ENCODE data around the gene SVEP1.
"Not testable (repeated sequence)": the region's sequence is repeated elsewhere in the genome, so short reads cannot be mapped to it uniquely, and the experiment has no call there.

Gene SVEP1

DNA sequence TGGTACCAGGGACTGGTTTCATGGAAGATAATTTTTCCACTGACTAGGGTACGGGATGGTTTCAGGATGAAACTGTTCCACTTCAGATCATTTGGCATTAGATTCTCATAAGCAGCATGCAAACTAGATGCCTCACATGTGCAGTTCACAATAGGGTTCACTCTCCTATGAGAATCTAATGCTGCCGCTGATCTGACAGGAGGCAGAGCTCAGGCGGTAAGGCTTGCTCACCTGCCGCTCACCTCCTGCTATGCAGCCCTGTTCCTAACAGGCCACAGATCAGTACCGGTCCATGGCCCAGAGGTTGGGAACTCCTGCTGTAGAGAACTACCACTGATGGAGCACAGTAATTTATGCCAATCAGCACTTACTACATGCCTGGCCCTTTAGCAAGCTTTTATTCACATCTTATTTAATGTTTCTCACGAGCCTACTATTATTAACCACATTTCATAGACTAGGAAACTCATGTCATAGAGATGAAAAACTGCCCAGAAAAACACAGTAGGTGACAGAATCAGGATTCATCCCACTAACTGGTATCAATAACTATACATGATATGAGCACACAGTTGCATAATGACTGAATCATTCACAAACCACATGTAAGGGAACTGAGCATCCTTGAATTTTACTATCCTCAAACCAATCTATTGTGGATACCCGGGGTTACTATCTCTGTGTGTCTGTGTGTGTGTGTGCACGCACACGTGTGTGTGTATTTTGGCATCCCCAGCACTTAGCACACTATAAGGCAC lies 46.5 kb downstream of the SVEP1 start:
- H3K9ac ChIP-seq = no peak overlapping the region
- H3K9me3 ChIP-seq = peaks cover 23% of the 10 kb centered on the region
- H3K4me3 ChIP-seq = no peak overlapping the region
- no peaks in the 10 kb centered on the region for H4K20me1 ChIP-seq
- H3K36me3 ChIP-seq = no peaks in the 10 kb centered on the region
- H3K4me2 ChIP-seq = no peak overlapping the region
- no peak for TF ChIP-seq Cebpa-rat (IDR thresholded peaks at IDR 0.05)
- H3K4me1 ChIP-seq = peaks cover 24% of the 10 kb centered on the region
- no peaks in the 10 kb centered on the region for H3K27me3 ChIP-seq
- H3K27ac ChIP-seq = no peak overlapping the region

DNA sequence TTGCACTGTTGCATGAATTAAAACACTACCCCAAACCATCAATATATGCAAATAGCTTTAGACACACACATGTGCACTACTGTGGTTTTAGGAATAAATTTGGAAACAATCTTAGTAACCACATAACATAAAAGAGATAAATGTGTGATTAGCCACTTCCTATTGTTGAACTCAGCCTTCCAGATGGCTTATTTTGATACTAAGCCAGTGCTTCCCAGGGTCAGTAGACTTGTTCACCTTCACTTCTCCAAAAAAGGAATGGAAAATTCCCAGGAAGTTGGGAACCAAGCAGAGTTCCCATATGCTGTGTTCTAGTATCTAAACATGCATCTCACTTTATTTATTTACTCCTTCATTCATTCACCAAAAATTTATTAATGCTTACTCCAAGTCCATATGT lies 47.8 kb downstream of the SVEP1 start:
- Histone ChIP-seq H3K27me3 (no peaks in the 10 kb centered on the region), H3K9ac (no peak overlapping the region), H3K27ac (no peak overlapping the region), H3K36me3 (no peaks in the 10 kb centered on the region), H3K4me1 (peaks cover 24% of the 10 kb centered on the region), H3K4me3 (no peak overlapping the region), H4K20me1 (no peaks in the 10 kb centered on the region), H3K4me2 (peak overlapping the region; percentile 61), H3K9me3 (peaks cover 23% of the 10 kb centered on the region)
- no peak for TF ChIP-seq Cebpa-rat (IDR thresholded peaks at IDR 0.05)

DNA sequence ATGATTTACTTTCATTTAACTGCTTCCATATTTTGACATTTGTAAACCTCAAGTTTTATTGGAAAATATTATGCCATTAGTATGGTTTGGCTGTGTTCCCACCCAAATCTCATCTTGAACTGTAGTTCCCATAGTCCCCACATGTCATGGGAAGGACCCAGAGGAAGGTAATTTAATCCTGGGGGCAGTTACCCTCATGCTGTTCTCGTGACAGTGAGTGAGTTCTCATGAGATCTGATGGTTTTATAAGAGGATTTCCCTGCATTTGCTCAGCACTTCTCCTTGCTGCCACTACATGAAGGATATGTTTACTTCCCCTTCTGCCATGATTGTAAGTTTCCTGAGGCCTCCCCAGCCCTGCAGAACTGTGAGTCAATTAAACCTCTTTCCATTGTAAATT lies 48.3 kb downstream of the SVEP1 start:
- H3K9me3 ChIP-seq = peaks cover 23% of the 10 kb centered on the region
- not testable (repeated sequence) for H3K9ac ChIP-seq, H3K4me3 ChIP-seq, H3K27ac ChIP-seq, H3K27me3 ChIP-seq, H3K36me3 ChIP-seq, H4K20me1 ChIP-seq
- peak overlapping the region; percentile 61 for H3K4me2 ChIP-seq
- peaks cover 24% of the 10 kb centered on the region for H3K4me1 ChIP-seq

DNA sequence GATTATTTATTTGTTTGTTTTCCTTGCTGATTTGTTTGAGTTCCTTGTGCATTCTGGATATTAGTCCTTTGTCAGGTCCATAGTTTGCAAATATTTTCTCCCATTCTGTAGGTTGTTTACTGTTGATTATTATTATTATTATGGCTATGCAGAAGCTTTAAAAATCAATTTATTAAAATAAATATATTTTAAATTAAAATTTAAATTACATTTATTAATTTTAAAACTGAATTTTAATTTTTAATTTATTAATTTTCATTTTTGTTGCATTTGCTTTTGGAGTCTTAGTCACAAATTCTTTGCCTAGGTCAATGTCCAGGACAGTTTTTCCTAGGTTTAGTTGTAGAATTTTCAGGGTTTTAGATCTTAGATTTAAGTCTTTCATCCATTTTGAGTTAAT lies 50.9 kb downstream of the SVEP1 start:
- H3K27ac ChIP-seq = no peak overlapping the region
- H3K27me3 ChIP-seq = no peaks in the 10 kb centered on the region

DNA sequence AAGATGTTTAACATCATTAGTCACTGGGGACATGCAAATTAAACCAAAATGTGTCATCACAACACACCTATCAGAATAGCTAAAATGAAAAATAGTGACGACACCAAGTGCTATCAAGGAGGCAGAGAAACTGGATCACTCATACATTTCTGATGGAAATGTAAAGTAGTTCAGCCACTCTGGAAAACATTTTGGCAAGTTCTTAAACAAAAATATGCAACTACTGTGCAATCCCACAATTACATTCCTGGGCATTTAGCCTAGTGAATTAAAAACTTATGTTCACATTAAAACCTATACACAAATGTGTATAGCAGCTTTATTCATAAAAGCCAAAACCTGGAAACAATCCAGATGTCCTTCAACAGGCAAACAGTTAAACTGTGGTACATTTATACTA lies 53.1 kb downstream of the SVEP1 start:
- Histone ChIP-seq H3K36me3 (no peaks in the 10 kb centered on the region), H3K27ac (no peak overlapping the region), H4K20me1 (no peaks in the 10 kb centered on the region), H3K4me1 (peaks cover 13% of the 10 kb centered on the region), H3K27me3 (no peaks in the 10 kb centered on the region), H3K9ac (no peak overlapping the region), H3K4me3 (no peak overlapping the region), H3K4me2 (no peak overlapping the region), H3K9me3 (peaks cover 4% of the 10 kb centered on the region)
- no peak for TF ChIP-seq Cebpa-rat (IDR thresholded peaks at IDR 0.05)

More for the DNA sequence above, 50.9 kb downstream of the SVEP1 start:
- H3K9me3 ChIP-seq = peaks cover 13% of the 10 kb centered on the region
- no peaks in the 10 kb centered on the region for H3K36me3 ChIP-seq
- peaks cover 24% of the 10 kb centered on the region for H3K4me1 ChIP-seq
- H3K4me2 ChIP-seq = no peak overlapping the region
- TF ChIP-seq Cebpa-rat (IDR thresholded peaks at IDR 0.05) = no peak
- no peaks in the 10 kb centered on the region for H4K20me1 ChIP-seq
- H3K4me3 ChIP-seq = no peak overlapping the region
- H3K9ac ChIP-seq = no peak overlapping the region

DNA sequence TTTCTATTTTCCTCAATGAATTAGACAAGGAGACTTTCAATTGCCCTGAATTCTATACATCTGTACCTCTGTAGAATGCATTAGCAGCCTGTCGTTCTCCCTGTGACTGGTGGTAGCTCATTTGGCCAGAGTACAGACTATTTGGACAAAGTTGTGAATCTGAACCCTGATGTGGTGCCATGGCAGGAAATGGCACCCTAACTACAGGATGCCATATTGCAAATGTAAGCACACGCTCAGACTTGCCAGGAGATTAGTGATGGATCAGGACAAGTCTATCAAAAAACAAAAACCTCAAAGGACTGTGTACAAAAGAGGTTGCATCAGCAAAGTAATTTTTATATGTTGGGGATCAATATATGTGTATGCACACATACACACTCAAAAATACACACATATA lies 58.3 kb downstream of the SVEP1 start:
- Histone ChIP-seq H4K20me1 (no peaks in the 10 kb centered on the region), H3K27me3 (no peaks in the 10 kb centered on the region), H3K36me3 (no peaks in the 10 kb centered on the region), H3K27ac (no peak overlapping the region), H3K4me1 (no peaks in the 10 kb centered on the region), H3K4me3 (no peak overlapping the region), H3K9ac (no peak overlapping the region), H3K9me3 (no peaks in the 10 kb centered on the region), H3K4me2 (no peak overlapping the region)
- TF ChIP-seq Cebpa-rat (IDR thresholded peaks at IDR 0.05) = no peak

DNA sequence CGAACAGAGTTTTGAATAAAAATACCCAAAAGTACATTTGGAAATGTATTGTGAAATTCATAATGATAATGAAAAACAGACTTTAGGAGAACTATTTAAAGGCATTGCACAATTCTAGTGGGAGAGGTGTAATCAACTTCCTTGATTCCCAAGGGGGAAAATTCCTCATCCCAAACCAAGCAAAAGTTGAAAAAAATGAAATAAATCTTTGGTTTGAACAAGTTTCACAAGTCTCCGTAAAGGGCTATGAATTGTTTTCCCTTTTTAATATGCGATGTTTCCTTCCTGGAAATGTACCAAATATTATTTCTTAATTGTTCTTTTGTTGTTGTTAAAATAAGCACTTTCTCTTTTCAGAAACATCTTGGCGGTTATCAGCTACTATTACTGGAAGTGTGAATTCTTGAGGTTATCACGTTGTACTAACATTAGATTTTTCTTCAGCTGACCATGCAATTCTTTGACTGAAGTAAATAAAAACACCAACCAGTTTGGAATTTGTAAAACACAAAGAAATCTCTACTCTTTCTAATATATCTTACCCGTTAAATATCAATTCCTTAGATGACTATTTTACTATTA lies 59.3 kb downstream of the SVEP1 start:
- no peaks in the 10 kb centered on the region for H3K36me3 ChIP-seq
- H3K27ac ChIP-seq = no peak overlapping the region
- no peaks in the 10 kb centered on the region for H3K27me3 ChIP-seq
- no peaks in the 10 kb centered on the region for H3K9me3 ChIP-seq
- no peaks in the 10 kb centered on the region for H3K4me1 ChIP-seq
- no peaks in the 10 kb centered on the region for H4K20me1 ChIP-seq
- no peak overlapping the region for H3K9ac ChIP-seq
- TF ChIP-seq Cebpa-rat (IDR thresholded peaks at IDR 0.05) = no peak
- no peak overlapping the region for H3K4me3 ChIP-seq
- no peak overlapping the region for H3K4me2 ChIP-seq

DNA sequence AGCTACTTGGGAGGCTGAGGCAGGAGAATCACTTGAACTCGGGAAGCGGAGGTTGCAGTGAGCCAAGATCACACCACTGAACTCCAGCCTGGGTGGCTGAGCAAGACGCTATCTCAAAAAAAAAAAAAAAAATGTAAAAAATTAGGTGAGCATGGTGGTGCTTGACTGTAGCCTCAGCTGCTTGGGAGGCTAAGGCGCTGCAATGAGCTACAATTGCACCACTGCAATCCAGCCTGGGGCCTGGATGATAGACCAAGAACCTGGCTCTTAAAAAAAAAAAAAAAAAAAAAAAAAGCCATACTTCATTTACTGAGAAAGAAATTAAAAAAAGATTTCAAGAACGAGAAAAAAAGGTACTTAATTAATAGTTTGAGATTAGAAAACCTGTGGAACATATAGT lies 62.1 kb downstream of the SVEP1 start:
- Histone ChIP-seq H3K4me2 (no peak overlapping the region), H3K36me3 (no peaks in the 10 kb centered on the region), H3K27ac (no peak overlapping the region), H4K20me1 (no peaks in the 10 kb centered on the region), H3K27me3 (no peaks in the 10 kb centered on the region), H3K4me1 (no peaks in the 10 kb centered on the region), H3K9ac (no peak overlapping the region), H3K9me3 (no peaks in the 10 kb centered on the region), H3K4me3 (no peak overlapping the region)
- no peak for TF ChIP-seq Cebpa-rat (IDR thresholded peaks at IDR 0.05)

DNA sequence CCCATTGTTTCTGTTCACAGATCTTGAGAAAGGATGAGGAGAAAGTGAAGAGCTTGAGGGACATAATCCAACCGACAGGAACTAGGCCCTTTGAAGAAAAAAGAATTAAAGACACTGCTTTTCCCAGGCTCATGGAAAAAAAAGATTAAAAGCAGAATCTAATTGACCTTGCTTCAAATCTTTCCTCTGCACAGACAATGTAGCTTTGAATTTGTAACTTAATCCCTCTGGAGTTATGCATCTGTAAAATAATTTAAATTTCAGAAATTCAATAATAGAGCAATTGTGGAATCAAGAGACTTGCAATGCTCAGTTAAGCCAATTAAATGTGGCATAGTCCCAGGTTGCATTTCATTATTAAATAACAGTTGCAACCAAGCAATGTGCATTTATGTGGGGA lies 64.6 kb downstream of the SVEP1 start:
- no peak for TF ChIP-seq Cebpa-rat (IDR thresholded peaks at IDR 0.05)
- no peaks in the 10 kb centered on the region for H3K9me3 ChIP-seq
- H3K4me2 ChIP-seq = no peak overlapping the region
- H3K4me1 ChIP-seq = peaks cover 9% of the 10 kb centered on the region
- H3K4me3 ChIP-seq = no peak overlapping the region
- no peaks in the 10 kb centered on the region for H3K36me3 ChIP-seq
- H3K27ac ChIP-seq = no peak overlapping the region
- no peaks in the 10 kb centered on the region for H3K27me3 ChIP-seq
- H4K20me1 ChIP-seq = no peaks in the 10 kb centered on the region
- no peak overlapping the region for H3K9ac ChIP-seq

DNA sequence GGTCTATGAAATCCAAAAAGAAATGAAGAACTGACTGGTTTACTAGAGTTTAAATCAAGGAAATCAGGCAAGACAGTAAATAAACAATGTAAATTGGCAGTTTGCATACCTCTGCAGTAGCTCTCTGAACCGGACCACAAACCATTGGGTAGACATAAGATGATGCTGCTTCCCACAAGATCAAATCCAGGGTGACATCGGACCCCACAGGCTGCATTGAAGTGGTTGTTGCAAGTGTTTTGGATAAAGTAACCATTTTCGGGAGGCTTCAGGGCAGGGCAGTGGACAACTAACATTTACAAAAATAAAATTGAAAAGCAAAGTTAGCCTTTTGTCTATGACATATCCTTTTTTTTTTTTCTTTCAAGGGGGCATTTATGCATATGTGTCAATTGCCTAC lies 66.7 kb downstream of the SVEP1 start:
- Histone ChIP-seq H3K4me1 (peaks cover 12% of the 10 kb centered on the region), H3K36me3 (no peaks in the 10 kb centered on the region), H3K4me3 (no peak overlapping the region), H3K27me3 (no peaks in the 10 kb centered on the region), H3K4me2 (no peak overlapping the region), H3K9me3 (no peaks in the 10 kb centered on the region), H3K9ac (no peak overlapping the region), H4K20me1 (no peaks in the 10 kb centered on the region), H3K27ac (no peak overlapping the region)
- no peak for TF ChIP-seq Cebpa-rat (IDR thresholded peaks at IDR 0.05)
